ENCODE measurements around the gene COL5A1. TPM values are rescaled to one million over a fixed set of nuclear protein-coding genes. Genes with fewer than 3 reads are reported as not detected.

COL5A1 gene
- total RNA-seq, 5 donors from 2014 or later (not counting 1 experiment from before 2014, with no cell fraction given): 0.18 to 2.3 (median 1.7) TPM

DNA sequence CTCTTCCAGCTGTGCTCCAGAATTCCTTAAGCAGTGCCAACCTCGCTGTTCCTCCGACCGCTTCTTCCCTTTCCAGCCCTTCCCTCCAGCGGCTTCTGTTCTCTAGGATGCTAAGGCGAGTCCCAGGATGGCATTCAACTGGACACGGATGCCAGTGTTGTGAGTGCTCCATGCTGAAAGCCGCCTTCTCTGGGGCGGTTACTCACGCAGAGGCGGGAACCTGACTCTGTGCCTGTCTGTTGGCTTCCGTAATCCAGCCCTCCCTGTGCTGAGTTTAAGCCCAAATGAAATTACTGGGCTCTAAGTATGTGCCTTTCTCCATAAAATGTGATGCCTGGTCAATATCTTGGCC, 20.2 kb downstream of the COL5A1 start:
- ATAC-seq (replicated peaks in 1 of 4) (no peak), DNase-seq (no peak)
- Mint-ChIP-seq H3K4me3 (no peak overlapping the region), H3K36me3 (no peaks in the 10 kb centered on the region), H3K9me3 (peaks cover 6 to 17% (median 8%) of the 10 kb centered on the region in 3 donors), H3K4me1 (no peaks in the 10 kb centered on the region), H3K27me3 (peaks cover 9 to 10% of the 10 kb centered on the region in 2 donors), H3K27ac (no peak overlapping the region)
- Histone ChIP-seq H3K4me3 (ENCODE audit: control insufficient read depth in 1 of 2, extremely low read depth in 1 of 2, low read length in 1 of 2) (no peak overlapping the region), H3K27ac (ENCODE audit: low read length) (no peak overlapping the region), H3K9me3 (no peaks in the 10 kb centered on the region), H3K27me3 (replicated peaks in 1 of 2; ENCODE audit: control insufficient read depth in 2 of 2, extremely low read depth in 1 of 2, insufficient read depth in 2 of 2, low read length in 1 of 2) (peaks cover 0 to 23% of the 10 kb centered on the region in 2 experiments), H3K4me1 (ENCODE audit: control insufficient read depth in 1 of 2, extremely low read depth in 1 of 2, insufficient read depth in 2 of 2, low read length in 2 of 2) (no peaks in the 10 kb centered on the region), H3K36me3 (ENCODE audit: control insufficient read depth in 2 of 2, extremely low read depth in 1 of 2, insufficient read depth in 1 of 2, low read length in 1 of 2) (no peaks in the 10 kb centered on the region)
- ChIA-PET POLR2A (interaction anchor here in 1 of 2 donors (0.7 kb wide), 1 partner anchor 20 kb away, joined by 11 read pairs; the partner anchor contains the start of gene COL5A1), CTCF (no interaction called here)
- 95% methylated on average over 11 of the region's 11 CpGs for WGBS (ENCODE audit: insufficient coverage)

DNA sequence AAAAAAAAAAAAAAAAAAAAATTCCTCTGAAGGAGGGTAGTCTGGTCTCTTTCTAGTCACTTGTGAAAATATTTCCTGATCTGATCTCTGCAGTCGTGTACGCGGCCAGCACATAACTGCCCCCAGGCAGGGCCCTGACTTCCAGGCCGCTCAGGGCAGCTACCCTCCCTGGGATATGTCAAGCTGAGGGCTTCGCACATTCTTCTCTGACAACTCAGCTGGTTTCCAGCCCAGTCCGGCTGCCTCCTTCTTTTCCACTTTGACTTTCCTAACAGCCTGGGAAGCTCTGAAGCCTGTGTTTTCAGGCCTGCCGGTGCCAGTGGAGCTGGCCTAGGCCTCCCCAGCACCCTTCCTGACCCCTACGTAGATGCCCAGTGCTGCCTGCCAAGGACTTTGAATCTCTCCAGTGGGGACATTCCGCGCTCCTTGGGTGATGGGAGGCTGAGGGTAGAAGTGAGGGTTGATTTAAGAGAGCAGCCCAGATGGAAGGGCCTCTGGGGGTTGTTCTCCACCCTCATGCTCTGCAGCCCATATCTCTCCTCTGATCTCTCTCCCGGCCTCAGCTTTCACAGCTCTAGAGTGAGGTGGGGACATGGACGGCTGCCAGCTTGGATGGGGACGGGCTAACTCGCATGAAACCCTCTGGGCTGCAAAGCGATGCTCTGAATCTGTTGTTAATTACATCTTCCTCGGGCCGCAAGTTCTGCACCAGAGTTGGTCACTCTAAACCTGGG, 20.7 kb downstream of the COL5A1 start:
- ChIA-PET CTCF (no interaction called here), POLR2A (interaction anchor here in 1 of 2 donors (0.7 kb wide), 1 partner anchor 21 kb away, joined by 11 read pairs; the partner anchor contains the start of gene COL5A1)
- no peak for DNase-seq
- Histone ChIP-seq H3K27ac (ENCODE audit: low read length) (no peak overlapping the region), H3K36me3 (ENCODE audit: control insufficient read depth in 2 of 2, extremely low read depth in 1 of 2, insufficient read depth in 1 of 2, low read length in 1 of 2) (no peaks in the 10 kb centered on the region), H3K27me3 (replicated peaks in 1 of 2; ENCODE audit: control insufficient read depth in 2 of 2, extremely low read depth in 1 of 2, insufficient read depth in 2 of 2, low read length in 1 of 2) (peaks cover 0 to 23% of the 10 kb centered on the region in 2 experiments), H3K9me3 (no peaks in the 10 kb centered on the region), H3K4me3 (ENCODE audit: control insufficient read depth in 1 of 2, extremely low read depth in 1 of 2, low read length in 1 of 2) (no peak overlapping the region), H3K4me1 (ENCODE audit: control insufficient read depth in 1 of 2, extremely low read depth in 1 of 2, insufficient read depth in 2 of 2, low read length in 2 of 2) (no peaks in the 10 kb centered on the region)
- ATAC-seq (replicated peaks in 1 of 4): no peak
- Mint-ChIP-seq H3K36me3 (no peaks in the 10 kb centered on the region), H3K27ac (no peak overlapping the region), H3K4me3 (no peak overlapping the region), H3K4me1 (no peaks in the 10 kb centered on the region), H3K9me3 (peaks cover 6 to 17% (median 8%) of the 10 kb centered on the region in 3 donors), H3K27me3 (peaks cover 13% of the 10 kb centered on the region in 2 donors)
- WGBS (ENCODE audit: insufficient coverage): 85% methylated on average over 12 of the region's 17 CpGs

DNA sequence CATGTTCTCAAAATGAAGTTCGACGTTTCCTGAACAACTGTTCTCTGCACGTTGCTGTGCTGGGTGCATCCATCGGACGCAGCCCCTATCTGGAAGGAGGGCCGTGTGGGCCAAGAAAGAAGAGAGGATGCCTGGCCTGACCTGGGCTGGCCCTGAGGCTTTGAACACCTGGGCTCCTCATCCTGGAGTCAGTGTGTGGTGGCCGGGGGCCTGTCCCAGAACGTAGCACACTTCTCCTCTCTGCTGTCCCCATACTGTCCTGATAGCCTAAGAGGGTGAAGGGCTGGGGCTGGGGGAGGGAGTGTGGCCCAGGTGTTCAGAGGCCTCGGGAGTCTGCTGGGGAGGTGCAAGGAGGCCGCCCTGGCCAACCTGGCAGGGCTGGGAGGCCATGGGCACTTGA, 21.5 kb downstream of the COL5A1 start:
- no peak for DNase-seq

DNA sequence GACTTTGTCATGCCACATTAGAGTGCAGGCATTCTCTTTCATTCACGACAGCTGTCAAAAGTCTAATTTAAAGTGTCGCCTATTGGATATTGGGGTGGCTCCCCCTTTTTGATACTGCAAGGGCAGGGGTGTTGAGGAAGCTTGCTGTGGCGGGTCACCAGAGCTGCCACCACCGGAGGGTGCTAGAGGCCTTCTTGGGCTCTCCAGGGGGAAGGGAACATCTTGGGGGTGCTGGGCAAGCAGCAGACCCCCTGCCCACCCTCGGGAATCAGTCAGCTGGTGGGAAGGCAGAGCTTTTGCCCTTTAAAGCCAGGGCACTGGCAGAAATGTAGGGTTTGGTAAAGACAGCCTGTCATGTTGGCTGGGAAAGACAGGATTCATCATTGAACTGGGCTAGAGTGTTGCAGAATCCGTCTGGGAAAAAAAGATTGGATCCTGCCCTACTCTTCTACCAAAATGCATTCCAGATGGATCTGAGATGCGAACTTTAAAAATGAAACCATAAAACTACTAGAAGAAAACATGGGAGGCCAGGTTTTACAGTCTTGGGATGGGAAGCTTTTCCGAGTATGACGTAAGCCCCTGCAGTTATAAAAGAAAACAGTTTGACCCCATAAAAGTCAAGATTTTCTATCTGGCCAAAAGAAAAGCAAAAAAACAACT, 22.3 kb downstream of the COL5A1 start:
- peaks cover 6 to 17% (median 8%) of the 10 kb centered on the region in 3 donors for H3K9me3 Mint-ChIP-seq
- no peaks in the 10 kb centered on the region for H3K36me3 Mint-ChIP-seq
- no peak overlapping the region for H3K4me3 Mint-ChIP-seq

More for the DNA sequence above, 21.5 kb downstream of the COL5A1 start:
- Mint-ChIP-seq H3K27ac (no peak overlapping the region), H3K27me3 (peaks cover 13% of the 10 kb centered on the region in 2 donors), H3K4me3 (no peak overlapping the region), H3K36me3 (no peaks in the 10 kb centered on the region), H3K9me3 (peaks cover 6 to 17% (median 8%) of the 10 kb centered on the region in 3 donors), H3K4me1 (no peaks in the 10 kb centered on the region)
- Histone ChIP-seq H3K4me3 (ENCODE audit: control insufficient read depth in 1 of 2, extremely low read depth in 1 of 2, low read length in 1 of 2) (no peak overlapping the region), H3K27me3 (replicated peaks in 1 of 2; ENCODE audit: control insufficient read depth in 2 of 2, extremely low read depth in 1 of 2, insufficient read depth in 2 of 2, low read length in 1 of 2) (peaks cover 0 to 23% of the 10 kb centered on the region in 2 experiments), H3K27ac (ENCODE audit: low read length) (no peak overlapping the region), H3K4me1 (ENCODE audit: control insufficient read depth in 1 of 2, extremely low read depth in 1 of 2, insufficient read depth in 2 of 2, low read length in 2 of 2) (no peaks in the 10 kb centered on the region), H3K36me3 (ENCODE audit: control insufficient read depth in 2 of 2, extremely low read depth in 1 of 2, insufficient read depth in 1 of 2, low read length in 1 of 2) (no peaks in the 10 kb centered on the region), H3K9me3 (no peaks in the 10 kb centered on the region)
- POLR2A ChIA-PET: no interaction called here
- CTCF ChIA-PET: no interaction called here
- ATAC-seq (replicated peaks in 1 of 4): no peak
- WGBS (ENCODE audit: insufficient coverage): 86% methylated on average over 4 of the region's 10 CpGs

DNA sequence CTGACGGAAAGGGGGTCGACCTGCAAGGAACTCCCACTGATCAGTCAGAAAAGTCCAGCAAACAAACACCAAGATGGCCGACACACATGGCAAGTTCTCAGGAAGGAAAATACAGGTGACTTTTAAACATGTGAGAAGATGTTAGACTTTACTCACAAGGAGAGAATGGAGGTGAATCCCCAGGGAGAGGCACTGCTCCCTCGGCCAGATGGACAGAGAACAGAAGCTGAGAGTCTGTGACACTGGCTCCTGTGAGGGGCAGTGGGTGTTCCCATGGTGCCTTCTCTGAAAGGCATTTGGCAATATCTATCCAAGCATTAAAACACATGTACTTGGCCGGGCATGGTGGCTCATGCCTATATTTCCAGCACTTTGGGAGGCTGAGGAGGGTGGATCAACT, 22.8 kb downstream of the COL5A1 start:
- H3K9me3 ChIP-seq: no peaks in the 10 kb centered on the region
- H3K27ac ChIP-seq (ENCODE audit: low read length): no peak overlapping the region
- DNase-seq (no peak), ATAC-seq (replicated peaks in 1 of 4) (no peak)
- H3K4me1 ChIP-seq (ENCODE audit: control insufficient read depth in 1 of 2, extremely low read depth in 1 of 2, insufficient read depth in 2 of 2, low read length in 2 of 2): no peaks in the 10 kb centered on the region
- Mint-ChIP-seq H3K9me3 (peaks cover 6 to 17% (median 8%) of the 10 kb centered on the region in 3 donors), H3K36me3 (no peaks in the 10 kb centered on the region), H3K27ac (no peak overlapping the region), H3K4me3 (no peak overlapping the region), H3K4me1 (no peaks in the 10 kb centered on the region), H3K27me3 (peaks cover 13 to 19% of the 10 kb centered on the region in 2 donors)
- peaks cover 0 to 23% of the 10 kb centered on the region in 2 experiments for H3K27me3 ChIP-seq (replicated peaks in 1 of 2; ENCODE audit: control insufficient read depth in 2 of 2, extremely low read depth in 1 of 2, insufficient read depth in 2 of 2, low read length in 1 of 2)
- CTCF ChIA-PET: no interaction called here
- H3K4me3 ChIP-seq (ENCODE audit: control insufficient read depth in 1 of 2, extremely low read depth in 1 of 2, low read length in 1 of 2): no peak overlapping the region
- POLR2A ChIA-PET: no interaction called here
- no peaks in the 10 kb centered on the region for H3K36me3 ChIP-seq (ENCODE audit: control insufficient read depth in 2 of 2, extremely low read depth in 1 of 2, insufficient read depth in 1 of 2, low read length in 1 of 2)
- 89% methylated on average over 1 of the region's 5 CpGs for WGBS (ENCODE audit: insufficient coverage)

More for the DNA sequence above, 22.3 kb downstream of the COL5A1 start:
- no peaks in the 10 kb centered on the region for H3K36me3 ChIP-seq (ENCODE audit: control insufficient read depth in 2 of 2, extremely low read depth in 1 of 2, insufficient read depth in 1 of 2, low read length in 1 of 2)
- no peaks in the 10 kb centered on the region for H3K4me1 Mint-ChIP-seq
- no peaks in the 10 kb centered on the region for H3K4me1 ChIP-seq (ENCODE audit: control insufficient read depth in 1 of 2, extremely low read depth in 1 of 2, insufficient read depth in 2 of 2, low read length in 2 of 2)
- H3K4me3 ChIP-seq (ENCODE audit: control insufficient read depth in 1 of 2, extremely low read depth in 1 of 2, low read length in 1 of 2): no peak overlapping the region
- H3K27me3 ChIP-seq (replicated peaks in 1 of 2; ENCODE audit: control insufficient read depth in 2 of 2, extremely low read depth in 1 of 2, insufficient read depth in 2 of 2, low read length in 1 of 2): peaks cover 0 to 23% of the 10 kb centered on the region in 2 experiments
- ATAC-seq (replicated peaks in 1 of 4) (no peak), DNase-seq (no peak)
- H3K27me3 Mint-ChIP-seq: peaks cover 13 to 19% of the 10 kb centered on the region in 2 donors
- CTCF ChIA-PET: no interaction called here
- 90% methylated on average over 2 of the region's 9 CpGs for WGBS (ENCODE audit: insufficient coverage)
- no peak overlapping the region for H3K27ac Mint-ChIP-seq
- no peaks in the 10 kb centered on the region for H3K9me3 ChIP-seq
- POLR2A ChIA-PET: no interaction called here
- H3K27ac ChIP-seq (ENCODE audit: low read length): no peak overlapping the region

DNA sequence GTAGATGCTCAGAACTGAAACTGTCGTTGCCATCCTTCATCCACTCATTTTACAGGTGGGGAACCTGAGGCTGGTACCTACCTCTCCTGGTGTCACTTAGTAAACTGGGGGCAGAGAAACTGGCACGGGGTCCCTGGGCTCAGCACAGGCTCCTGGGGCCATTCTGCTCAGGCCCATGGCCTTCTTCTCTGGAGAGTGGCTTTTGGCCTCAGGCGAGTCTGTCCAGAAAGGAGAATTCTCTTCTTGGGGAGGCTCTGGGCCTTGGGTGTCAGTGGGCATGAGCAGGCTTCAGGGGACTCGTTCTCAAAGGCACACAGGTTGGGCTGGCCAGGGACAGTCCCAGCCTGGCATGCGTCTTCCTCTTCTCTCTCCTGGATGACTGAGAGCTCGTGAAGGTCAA, 24.6 kb downstream of the COL5A1 start:
- Histone ChIP-seq H3K27me3 (replicated peaks in 1 of 2; ENCODE audit: control insufficient read depth in 2 of 2, extremely low read depth in 1 of 2, insufficient read depth in 2 of 2, low read length in 1 of 2) (peaks cover 0 to 27% of the 10 kb centered on the region in 2 experiments), H3K27ac (ENCODE audit: low read length) (no peak overlapping the region), H3K4me3 (ENCODE audit: control insufficient read depth in 1 of 2, extremely low read depth in 1 of 2, low read length in 1 of 2) (no peak overlapping the region), H3K36me3 (ENCODE audit: control insufficient read depth in 2 of 2, extremely low read depth in 1 of 2, insufficient read depth in 1 of 2, low read length in 1 of 2) (no peaks in the 10 kb centered on the region), H3K9me3 (no peaks in the 10 kb centered on the region), H3K4me1 (ENCODE audit: control insufficient read depth in 1 of 2, extremely low read depth in 1 of 2, insufficient read depth in 2 of 2, low read length in 2 of 2) (no peaks in the 10 kb centered on the region)
- H3K9me3 Mint-ChIP-seq: peaks cover 0 to 11% (median 3%) of the 10 kb centered on the region in 3 donors
- ChIA-PET POLR2A (no interaction called here), CTCF (no interaction called here)
- no peak for DNase-seq
- H3K27me3 Mint-ChIP-seq: peaks cover 16 to 19% of the 10 kb centered on the region in 2 donors
- H3K4me3 Mint-ChIP-seq: no peak overlapping the region
- ATAC-seq (replicated peaks in 1 of 4): no peak
- 65% methylated on average over 4 of the region's 6 CpGs for WGBS (ENCODE audit: insufficient coverage)
- H3K27ac Mint-ChIP-seq: no peak overlapping the region
- H3K36me3 Mint-ChIP-seq: no peaks in the 10 kb centered on the region
- H3K4me1 Mint-ChIP-seq: no peaks in the 10 kb centered on the region

Data from T-cell (primary cell).